SK-N-SH (cell line): ENCODE measurements around the gene SMIM13. TPM values are rescaled to one million over a fixed set of nuclear protein-coding genes. Genes with fewer than 3 reads are reported as not detected.

ENCODE experiments used
- CTCF ChIA-PET: fragments of 300-600, 350-600 bp; formaldehyde crosslinking; extraction: SDS; loops from one replicate; lab custom pipeline; 2021; lab: Yijun Ruan, JAX
- POLR2A ChIA-PET: fragments of 350-600 bp; sonication (Branson Sonifier 250); formaldehyde crosslinking; extraction: SDS; loops from one replicate; lab custom pipeline; 2020; ENCODE audit warnings: antibody characterized with exemption, inconsistent platforms; lab: Yijun Ruan, JAX
- DNase-seq: peaks from one replicate; pipeline ENCODE4 v3.0.0; 2012
- H2AFZ ChIP-seq: fragments of 200-600 bp; sonication (generic); 2 replicates; pipeline ENCODE4 v1.8.1; 2016; ENCODE audit warnings: antibody characterized with exemption, mild to moderate bottlenecking, low read depth
- H3F3A ChIP-seq: fragments of 200-600 bp; sonication (generic); replicated peaks from 2 replicates; pipeline ENCODE3; 2016; ENCODE audit warnings: antibody characterized with exemption, mild to moderate bottlenecking; ENCODE audit not compliant: insufficient read depth
- H3K27ac ChIP-seq, 2 experiments: fragments of 200-500 bp in 1 of 2; fragments of 200-600 bp in 1 of 2; sonication (Bioruptor generic) in 1 of 2; sonication (generic), shearing (Covaris generic) in 1 of 2; 2 replicates each; pipeline versions ENCODE4 v1.5.1 to v1.6.1; 2014 to 2016; ENCODE audit warnings: low read depth in 2 of 2, inconsistent platforms in 1 of 2, low read length in 1 of 2, mild to moderate bottlenecking in 1 of 2, mixed read lengths in 1 of 2
- H3K27me3 ChIP-seq: fragments of 200-600 bp; sonication (generic), shearing (Covaris generic); 2 replicates; pipeline ENCODE4 v1.6.1; 2016; ENCODE audit warnings: mixed run types; ENCODE audit not compliant: insufficient read depth
- H3K36me3 ChIP-seq, 2 experiments: fragments of 200-500 bp in 1 of 2; fragments of 200-600 bp in 1 of 2; sonication (Bioruptor generic) in 1 of 2; sonication (generic) in 1 of 2; replicated peaks in 1 of 2; 2 replicates each; pipeline versions ENCODE3 to v1.5.1; 2014 to 2016; ENCODE audit warnings: low read length in 1 of 2, mild to moderate bottlenecking in 1 of 2; ENCODE audit not compliant: insufficient read depth in 2 of 2, control insufficient read depth in 1 of 2
- H3K4me1 ChIP-seq, 2 experiments: fragments of 200-500 bp in 1 of 2; fragments of 200-600 bp in 1 of 2; sonication (Bioruptor generic) in 1 of 2; sonication (generic), shearing (Covaris generic) in 1 of 2; 2 replicates each; pipeline versions ENCODE4 v1.5.1 to v1.6.1; 2014 to 2016; ENCODE audit warnings: low read depth in 1 of 2, low read length in 1 of 2, mixed run types in 1 of 2; ENCODE audit not compliant: insufficient read depth in 2 of 2, control insufficient read depth in 1 of 2
- H3K4me2 ChIP-seq: fragments of 200-600 bp; sonication (generic), shearing (Covaris generic); 2 replicates; pipeline ENCODE4 v1.6.1; 2017; ENCODE audit warnings: mixed run types
- H3K4me3 ChIP-seq, 2 experiments: fragments of 200-500 bp in 1 of 2; fragments of 200-600 bp in 1 of 2; sonication (Bioruptor generic) in 1 of 2; sonication (generic), shearing (Covaris generic) in 1 of 2; 2 replicates each; pipeline versions ENCODE4 v1.5.1 to v1.8.1; 2014 to 2016; ENCODE audit warnings: low read depth in 2 of 2, inconsistent platforms in 1 of 2, low read length in 1 of 2, mild to moderate bottlenecking in 1 of 2, mixed read lengths in 1 of 2, moderate library complexity in 1 of 2
- H3K79me2 ChIP-seq: fragments of 200-600 bp; sonication (generic); 2 replicates; pipeline ENCODE4 v1.8.1; 2017; ENCODE audit warnings: mild to moderate bottlenecking; ENCODE audit not compliant: insufficient read depth
- H3K9ac ChIP-seq: fragments of 200-600 bp; sonication (generic); 2 replicates; pipeline ENCODE4 v1.6.1; 2017; ENCODE audit warnings: mixed run types
- H3K9me2 ChIP-seq: fragments of 200-600 bp; sonication (generic); 2 replicates; pipeline ENCODE4 v1.6.1; 2017; ENCODE audit warnings: mixed run types
- H3K9me3 ChIP-seq: fragments of 200-600 bp; sonication (generic); 2 replicates; pipeline ENCODE4 v1.6.1; 2017; ENCODE audit warnings: mixed run types, mild to moderate bottlenecking, moderate library complexity
- H4K20me1 ChIP-seq: fragments of 200-600 bp; sonication (generic); 2 replicates; pipeline ENCODE4 v1.6.1; 2017; ENCODE audit warnings: mild to moderate bottlenecking, mixed run types; ENCODE audit not compliant: insufficient read depth
- CHD2 ChIP-seq: fragments of 150-350 bp; IDR thresholded peaks from 2 replicates; pipeline ENCODE4 v1.6.1; 2018; ENCODE audit warnings: low read length; ENCODE audit not compliant: partially characterized antibody
- EZH2phosphoT487 ChIP-seq: fragments of 200-600 bp; sonication (generic); IDR thresholded peaks from 2 replicates; pipeline ENCODE4 v1.6.1; 2017; ENCODE audit warnings: low read depth, mixed run types, mild to moderate bottlenecking, antibody characterized with exemption, moderate library complexity, borderline replicate concordance
- FOSL2 ChIP-seq: IDR thresholded peaks from 2 replicates; pipeline ENCODE4 v1.4.0; 2012; ENCODE audit warnings: low read depth, mild to moderate bottlenecking, moderate library complexity, borderline replicate concordance
- FOXJ3 ChIP-seq: sonication (generic); formaldehyde crosslinking; IDR thresholded peaks from 2 replicates; pipeline ENCODE4 v1.5.1; 2020; ENCODE audit warnings: mild to moderate bottlenecking, missing genetic modification reagents
- JUND ChIP-seq: IDR thresholded peaks from 2 replicates; pipeline ENCODE4 v1.4.0; 2012
- MEF2A ChIP-seq: IDR thresholded peaks from 2 replicates; pipeline ENCODE4 v1.4.0; 2012; ENCODE audit warnings: low read depth, borderline replicate concordance
- MXI1 ChIP-seq: IDR thresholded peaks from 2 replicates; pipeline ENCODE4 v1.6.1; 2012; ENCODE audit warnings: mild to moderate bottlenecking, low read depth, low read length, improper control_type of control experiment
- NFIC ChIP-seq: IDR thresholded peaks from 2 replicates; pipeline ENCODE4 v1.4.0; 2012; ENCODE audit warnings: borderline replicate concordance
- RCOR1 ChIP-seq: fragments of 150-350 bp; IDR thresholded peaks from 2 replicates; pipeline ENCODE4 v1.6.1; 2017; ENCODE audit warnings: antibody characterized with exemption, low read length
- REST ChIP-seq: IDR thresholded peaks from 2 replicates; pipeline ENCODE4 v1.6.1; 2012; ENCODE audit warnings: mild to moderate bottlenecking, low read depth, low read length, moderate library complexity
- RFX5 ChIP-seq: IDR thresholded peaks from 2 replicates; pipeline ENCODE4 v1.6.1; 2012; ENCODE audit warnings: mild to moderate bottlenecking, improper control_type of control experiment, low read length
- TCF12 ChIP-seq: IDR thresholded peaks from 2 replicates; pipeline ENCODE4 v1.4.0; 2012
- USF1 ChIP-seq: IDR thresholded peaks from 2 replicates; pipeline ENCODE4 v1.4.0; 2012; ENCODE audit warnings: low read depth, borderline replicate concordance
- USF2 ChIP-seq: fragments of 150-350 bp; IDR thresholded peaks from 2 replicates; pipeline ENCODE4 v1.6.1; 2017; ENCODE audit warnings: antibody characterized with exemption, low read length, low read depth, borderline replicate concordance
- YY1 ChIP-seq: IDR thresholded peaks from 2 replicates; pipeline ENCODE4 v1.4.0; 2012; ENCODE audit warnings: low read depth, mild to moderate bottlenecking
- WGBS: methylation state at CpG from one replicate; pipeline ENCODE4 v1.1.6; 2017; ENCODE audit warnings: low lambda C conversion rate; 5-methylcytosine and 5-hydroxymethylcytosine counted together
- polyA plus RNA-seq, 3 experiments: library from polyadenylated mRNA; depleted of rRNA; stranded (reverse); fragments of >200 nt; gene quantifications; 2 replicates each; pipeline ENCODE4 v1.2.3, GENCODE V29; 2012

SMIM13 gene
- polyA plus RNA-seq, 1 of the 3 experiments (the other 2 are of a cell fraction): 2.1 TPM

- no peaks in the 10 kb centered on the region for H4K20me1 ChIP-seq
- H3K4me1 ChIP-seq: peaks cover 0 to 8% of the 10 kb centered on the region in 2 experiments; a peak in 1 of 4 replicates
- H3K4me2 ChIP-seq: no peak overlapping the region
- TF ChIP-seq FOXJ3 (CRISPR knock-in tag): no peak
- TF ChIP-seq EZH2phosphoT487: no peak
- TF ChIP-seq CHD2: no peak
- TF ChIP-seq REST: no peak
- H3K9me2 ChIP-seq: no peaks in the 10 kb centered on the region
- 93% methylated on average over 3 of the region's 3 CpGs for whole genome bisulfite sequencing
- no peak overlapping the region for H3K4me3 ChIP-seq
- H3K27me3 ChIP-seq: no peaks in the 10 kb centered on the region
- DNase-seq: no peak
- POLR2A ChIA-PET: no interaction called here
- H3K9me3 ChIP-seq: no peaks in the 10 kb centered on the region
- no peak overlapping the region; a peak in 1 of 4 replicates for H3K27ac ChIP-seq
- no peaks in the 10 kb centered on the region for H3K79me2 ChIP-seq
- no peak overlapping the region for H3K9ac ChIP-seq
- H3F3A ChIP-seq: no peaks in the 10 kb centered on the region
- H3K36me3 ChIP-seq: no peaks in the 10 kb centered on the region
- no peak overlapping the region for H2AFZ ChIP-seq
- CTCF ChIA-PET: interaction anchor here (1.1 to 8.7 kb wide), 2 partner anchors 346 to 426 kb away, joined by 3 to 181 read pairs; no protein-coding TSS in a partner anchor
These were observed 55.9 kb downstream of the SMIM13 start for GRCh38 chr6:11149551-11149950.

- no peaks in the 10 kb centered on the region for H3K27me3 ChIP-seq
- H3K4me2 ChIP-seq: no peak overlapping the region
- no peaks in the 10 kb centered on the region for H3K9me3 ChIP-seq
- DNase-seq: no peak
- no peaks in the 10 kb centered on the region for H3K9me2 ChIP-seq
- H3K79me2 ChIP-seq: no peaks in the 10 kb centered on the region
- ChIA-PET POLR2A (no interaction called here), CTCF (interaction anchor here (0.8 to 1.1 kb wide), 2 partner anchors 87 to 345 kb away, joined by 3 to 6 read pairs; no protein-coding TSS in a partner anchor)
- peaks cover 0 to 3% of the 10 kb centered on the region in 2 experiments; a peak in 1 of 4 replicates for H3K4me1 ChIP-seq
- H3K27ac ChIP-seq: no peak overlapping the region
- H3K36me3 ChIP-seq: no peaks in the 10 kb centered on the region
- no peak for TF ChIP-seq TCF12
- TF ChIP-seq FOSL2: no peak
- TF ChIP-seq MXI1: no peak
- no peak for TF ChIP-seq YY1
- TF ChIP-seq RFX5: no peak
- TF ChIP-seq MEF2A: no peak
- TF ChIP-seq RCOR1: no peak
- TF ChIP-seq EZH2phosphoT487: no peak
- TF ChIP-seq USF1: no peak
- no peak for TF ChIP-seq USF2
- TF ChIP-seq JUND: no peak
- no peak for TF ChIP-seq FOXJ3 (CRISPR knock-in tag)
- no peak for TF ChIP-seq NFIC
- H4K20me1 ChIP-seq: no peaks in the 10 kb centered on the region
- no peak overlapping the region for H3K4me3 ChIP-seq
- no peaks in the 10 kb centered on the region for H3F3A ChIP-seq
- no peak overlapping the region for H2AFZ ChIP-seq
- no peak overlapping the region for H3K9ac ChIP-seq
- 100% methylated on average over 1 of the region's 1 CpG for WGBS
These were observed 57.9 kb downstream of the SMIM13 start for GRCh38 chr6:11151488-11151887.
